ENCODE results near the gene DNAJB14.
"Not testable (repeated sequence)": the region's sequence is repeated elsewhere in the genome, so short reads cannot be mapped to it uniquely, and the experiment has no call there.

The DNAJB14 gene

GRCh38 chr4:99946356-99947189 lies at the start of gene DNAJB14:
Gene DNAJB14, minus strand, starts transcription at chr4:99946618. Its CDS starts 47 bp downstream, at chr4:99946571.
- DNase-seq (ENCODE audit: low spot score), result peak; percentile 60

- DNase-seq (ENCODE audit: low spot score), result no peak
Observed at GRCh38 chr4:99991741-99992140, 45.3 kb upstream of the DNAJB14 start.

- no peak for DNase-seq (ENCODE audit: low spot score)
Observed at GRCh38 chr4:99987681-99988080, 41.3 kb upstream of the DNAJB14 start.

- DNase-seq (ENCODE audit: low spot score), result no peak
Observed at GRCh38 chr4:99986792-99987191, 40.4 kb upstream of the DNAJB14 start.

DNA sequence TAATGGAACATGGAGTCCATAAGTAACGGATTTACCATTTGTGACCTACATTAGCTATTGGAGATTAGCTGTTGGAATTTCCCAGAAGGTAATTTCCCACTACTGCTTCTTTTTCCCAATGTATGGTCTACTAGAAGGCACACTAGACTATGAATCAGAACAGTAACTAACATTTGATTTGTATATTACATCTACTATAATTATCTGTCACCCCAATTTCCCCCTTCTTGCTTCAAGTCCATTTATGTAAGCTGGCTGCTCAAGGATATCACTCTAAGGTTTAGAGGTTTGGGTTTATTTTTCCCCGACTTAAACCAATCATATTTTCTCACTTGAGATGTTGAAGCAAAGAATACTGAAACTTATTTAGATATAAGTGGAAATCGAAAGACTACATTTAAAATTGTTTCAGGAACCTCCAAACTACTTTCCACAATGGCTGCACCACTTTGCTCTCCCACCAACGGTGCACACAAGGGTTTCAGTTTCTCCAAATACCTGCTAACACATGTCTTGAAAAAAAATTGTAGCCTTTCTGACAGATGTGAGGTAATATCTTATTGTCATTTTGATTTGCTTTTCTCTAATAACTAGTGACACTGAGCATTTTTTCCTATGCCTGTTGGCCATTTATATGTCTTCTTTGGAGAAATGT lies 37.0 kb upstream of the DNAJB14 start:
- DNase-seq (ENCODE audit: low spot score), result no peak

DNA sequence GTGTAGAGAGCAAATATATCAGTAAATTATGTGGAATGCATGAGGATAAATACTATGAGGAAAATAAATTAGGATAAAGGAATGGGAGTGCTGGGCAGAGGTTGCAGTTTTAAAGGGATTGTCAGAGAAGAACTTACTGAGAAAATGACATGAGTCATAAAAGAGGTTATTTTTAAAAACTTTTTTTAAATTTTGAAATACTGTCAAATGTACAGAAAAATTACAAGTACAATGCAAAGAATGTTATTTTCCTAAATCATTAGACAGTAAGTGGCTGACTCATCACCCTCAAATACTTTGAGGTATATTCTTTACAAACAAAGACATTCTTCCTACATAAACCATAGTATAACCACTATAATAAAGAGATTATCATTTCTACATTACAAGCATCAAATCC lies 33.5 kb upstream of the DNAJB14 start:
- DNase-seq (ENCODE audit: low spot score), result no peak

- no peak for DNase-seq (ENCODE audit: low spot score)
Observed at GRCh38 chr4:99971453-99972111, 25.2 kb upstream of the DNAJB14 start.

DNA sequence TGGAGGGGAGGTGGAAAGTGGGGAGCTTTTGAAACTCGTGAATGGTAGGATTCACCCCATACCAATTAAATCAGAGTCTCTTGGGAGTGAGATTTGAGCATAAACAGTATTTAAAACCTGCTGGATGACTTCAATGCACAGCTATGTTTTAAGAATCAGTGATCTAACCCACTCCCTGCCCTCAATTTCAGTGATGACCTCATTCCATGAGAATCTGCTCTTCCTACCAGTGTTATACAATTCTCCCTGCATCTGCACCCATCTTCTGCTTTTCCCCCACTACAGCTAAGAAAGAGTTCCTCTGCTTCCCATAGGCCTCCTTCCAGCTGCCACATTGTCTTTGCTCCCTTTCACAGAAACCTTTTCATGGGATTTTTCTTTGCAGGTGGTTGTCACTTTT lies 21.9 kb upstream of the DNAJB14 start:
- no peak for DNase-seq (ENCODE audit: low spot score)

- DNase-seq (ENCODE audit: low spot score), result no peak
Observed at GRCh38 chr4:99966692-99967091, 20.3 kb upstream of the DNAJB14 start.

GRCh38 chr4:99965674-99966350 lies 19.4 kb upstream of the DNAJB14 start:
- no peak for DNase-seq (ENCODE audit: low spot score)

- no peak for DNase-seq (ENCODE audit: low spot score)
Observed at GRCh38 chr4:99965173-99965572, 18.8 kb upstream of the DNAJB14 start.

DNA sequence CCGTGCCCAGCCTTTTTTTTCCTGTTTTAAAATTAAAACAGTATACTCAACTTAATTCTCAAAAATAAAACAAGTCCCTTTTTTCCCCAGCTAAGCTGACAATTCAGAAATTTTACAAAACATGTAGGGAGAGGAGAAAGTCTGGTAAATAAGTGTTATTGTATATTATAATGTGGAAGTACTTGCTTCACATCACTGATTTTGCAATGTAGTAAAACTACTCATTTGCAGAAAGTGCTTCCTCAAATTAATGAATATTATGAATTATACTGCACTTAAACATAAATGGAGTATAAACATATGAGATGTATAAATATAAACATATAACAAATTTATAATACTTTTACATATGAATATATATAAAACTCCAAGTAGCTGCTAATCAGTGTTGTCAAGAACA lies 15.3 kb upstream of the DNAJB14 start:
- DNase-seq (ENCODE audit: low spot score), result no peak

DNA sequence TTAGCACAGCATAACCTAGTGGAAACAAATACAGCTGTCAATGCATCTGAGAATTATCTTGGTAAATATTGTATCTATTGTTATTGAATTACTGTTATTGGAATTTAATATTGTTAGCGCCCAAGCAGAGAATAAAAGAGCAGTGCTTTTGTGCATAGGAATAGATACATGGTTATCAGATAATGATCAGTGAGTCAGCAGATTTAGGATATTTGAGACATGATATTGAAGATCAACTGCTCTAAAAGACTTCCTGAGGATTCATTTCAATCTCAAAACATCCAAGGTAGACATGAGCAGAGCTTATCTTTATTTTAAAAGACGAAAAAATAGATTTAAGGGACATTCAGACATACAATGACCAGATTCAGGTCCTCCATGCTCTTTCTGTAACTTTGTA lies 14.2 kb upstream of the DNAJB14 start:
- no peak for DNase-seq (ENCODE audit: low spot score)

- not testable (repeated sequence) for DNase-seq (ENCODE audit: low spot score)
Observed at GRCh38 chr4:99958207-99958606, 11.8 kb upstream of the DNAJB14 start.

DNA sequence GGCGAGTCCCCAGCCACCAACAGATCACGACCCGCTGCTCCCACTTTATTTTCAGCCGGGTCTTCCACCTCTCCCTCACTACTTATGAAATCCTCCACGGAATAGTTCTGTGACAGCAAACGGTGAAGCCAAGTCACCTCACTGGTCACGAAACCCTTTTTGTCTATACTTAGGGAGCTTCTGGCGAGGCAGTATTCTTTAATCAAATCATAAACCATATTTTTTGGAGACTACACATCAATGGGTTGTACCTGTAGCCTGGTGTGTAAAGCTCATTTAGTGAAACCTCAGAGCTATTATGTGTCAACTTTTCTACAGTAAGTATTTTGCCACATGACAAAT lies 4.5 kb upstream of the DNAJB14 start:
- no peak for DNase-seq (ENCODE audit: low spot score)

DNA sequence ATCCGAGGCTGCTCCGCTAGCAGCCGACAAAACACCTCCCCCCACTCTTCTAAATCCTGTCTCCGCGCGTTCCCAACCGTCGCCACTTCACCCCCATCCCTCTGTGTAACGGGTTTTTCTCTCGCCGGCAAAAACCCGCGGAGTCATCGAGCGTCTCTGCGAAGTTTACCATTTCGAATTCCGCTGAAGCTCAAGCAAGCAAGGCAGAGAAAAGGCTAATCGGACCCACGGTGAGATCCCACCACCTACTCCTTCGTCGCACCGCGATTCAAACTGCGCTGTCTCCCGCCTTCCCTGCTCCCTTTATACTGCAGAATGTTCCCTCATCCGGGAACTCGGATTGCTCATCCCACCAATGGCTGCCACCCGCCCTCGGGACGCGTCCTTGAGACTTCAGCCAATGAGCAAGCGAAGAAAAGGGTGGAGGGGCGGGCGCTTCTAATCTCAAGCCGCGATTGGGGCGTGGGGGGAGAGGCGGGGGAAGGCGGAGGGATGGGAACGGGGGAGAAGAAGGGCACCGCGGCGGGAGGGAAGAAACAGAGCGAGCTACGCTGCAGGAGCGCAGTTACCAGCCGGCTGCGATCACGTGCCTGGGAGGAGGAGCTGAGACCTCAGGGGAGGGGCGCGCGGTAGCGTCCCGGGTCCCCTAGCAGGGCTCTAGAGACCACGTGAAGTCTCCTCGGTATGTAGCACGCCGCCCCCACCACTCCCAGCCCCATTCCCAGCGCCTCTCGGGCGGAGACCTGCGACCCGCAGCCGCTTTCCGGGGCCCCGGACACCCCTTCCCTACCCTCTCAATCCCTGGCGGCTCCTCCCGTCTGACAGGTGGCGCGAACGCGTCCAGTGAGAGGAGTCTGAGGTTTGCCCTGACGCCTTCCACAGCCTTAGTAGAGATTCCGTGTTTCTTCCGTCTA lies 3.8 kb upstream of the DNAJB14 start, which contains the start of gene H2AZ1:
Gene H2AZ1, minus strand, starts transcription at position 277 of the 914 bp plus-strand sequence. Its CDS starts 105 bp downstream, at position 172.
- peak; percentile 97 for DNase-seq (ENCODE audit: low spot score)

- peak; percentile 82 for DNase-seq (ENCODE audit: low spot score)
Observed at GRCh38 chr4:99949034-99949998, 2.9 kb upstream of the DNAJB14 start.

GRCh38 chr4:99947608-99948007 lies 1.2 kb upstream of the DNAJB14 start:
- no peak for DNase-seq (ENCODE audit: low spot score)

DNA sequence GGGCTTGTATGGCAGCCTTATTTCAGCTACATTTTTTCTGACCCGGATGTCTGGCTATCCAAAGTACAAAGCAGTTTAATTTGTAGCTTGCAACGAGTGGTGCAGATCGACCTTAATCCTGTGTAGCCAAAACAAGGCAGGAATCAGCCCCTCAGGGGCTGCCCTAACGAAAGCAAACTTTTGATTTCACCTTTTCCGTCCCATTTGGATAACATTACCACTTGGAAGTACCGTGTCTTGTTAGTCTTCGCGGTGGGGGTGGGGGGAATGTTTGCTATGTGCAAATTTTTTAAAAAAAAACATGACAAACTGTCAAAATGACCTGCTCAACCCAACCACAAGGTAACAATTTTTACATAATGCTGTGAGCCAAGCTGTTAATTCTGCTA lies 766 bp upstream of the DNAJB14 start:
- no peak for DNase-seq (ENCODE audit: low spot score)

DNA sequence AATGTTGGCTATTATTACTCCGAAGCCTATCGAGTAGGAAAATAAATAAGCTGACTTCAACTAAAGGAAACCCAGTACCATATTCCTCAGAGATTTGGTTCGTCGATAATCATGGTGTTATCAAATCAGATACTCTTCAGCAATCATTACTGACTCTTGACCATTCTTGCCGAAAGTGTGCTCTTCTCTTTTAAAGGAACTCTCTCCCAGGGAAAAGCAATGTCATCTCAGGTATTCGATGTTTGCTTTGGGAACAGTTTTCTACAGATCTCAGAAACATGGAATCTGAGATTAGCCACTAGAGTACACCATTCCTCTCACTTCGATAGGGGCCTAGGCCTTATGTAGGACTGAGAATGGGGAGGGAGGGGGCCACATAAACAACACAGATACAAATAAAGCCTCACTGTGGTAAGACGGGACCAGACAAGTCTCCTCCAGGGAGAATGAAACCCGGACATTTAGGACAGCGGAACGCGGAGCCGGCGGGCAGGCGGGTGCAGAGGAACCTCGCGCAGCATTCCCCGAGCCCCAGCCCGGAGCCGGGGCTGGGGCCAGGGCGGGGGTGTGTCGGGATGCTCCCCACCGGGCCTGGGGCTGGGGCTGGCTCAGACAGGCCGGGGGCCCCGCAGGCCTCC lies 581 bp downstream of the DNAJB14 start:
- peak; percentile 19 for DNase-seq (ENCODE audit: low spot score)
